SIG-M5 (cell line): ENCODE results near the gene DKC1.

Experiments
- DNase-seq: peaks from one replicate; lab custom pipeline; 2025; lab: John Stamatoyannopoulos, UW

DKC1 gene

GRCh38 chrX:154737136-154737535, 25.5 kb upstream of the DKC1 start:
- no peak for DNase-seq

- DNase-seq = no peak
These were observed 24.5 kb upstream of the DKC1 start for GRCh38 chrX:154738011-154738738.

GRCh38 chrX:154739952-154740465, 22.7 kb upstream of the DKC1 start:
- no peak for DNase-seq

- DNase-seq = no peak
These were observed 20.1 kb upstream of the DKC1 start for GRCh38 chrX:154742613-154743012.

GRCh38 chrX:154748712-154749339, 13.8 kb upstream of the DKC1 start:
- DNase-seq = no peak

- DNase-seq = no peak
These were observed 12.8 kb upstream of the DKC1 start for GRCh38 chrX:154749856-154750255.

- DNase-seq = no peak
These were observed 12.1 kb upstream of the DKC1 start, which contains the start of gene GAB3 for GRCh38 chrX:154750301-154751202. TSS of gene GAB3 (minus strand) at chrX:154751077. CDS start at chrX:154751025, 52 bp downstream.

GRCh38 chrX:154751203-154751668, 11.4 kb upstream of the DKC1 start:
- no peak for DNase-seq

GRCh38 chrX:154751669-154752271, 10.9 kb upstream of the DKC1 start:
- no peak for DNase-seq

- no peak for DNase-seq
These were observed 4.0 kb upstream of the DKC1 start for GRCh38 chrX:154758696-154759095.

- no peak for DNase-seq
These were observed 607 bp upstream of the DKC1 start for GRCh38 chrX:154761977-154762536.

- DNase-seq = no peak
These were observed 12.0 kb downstream of the DKC1 start for GRCh38 chrX:154774622-154775021.

GRCh38 chrX:154775419-154776349, 13.0 kb downstream of the DKC1 start:
- DNase-seq = no peak

GRCh38 chrX:154776753-154777152, 14.1 kb downstream of the DKC1 start:
- no peak for DNase-seq

GRCh38 chrX:154779261-154779660, 16.6 kb downstream of the DKC1 start:
- DNase-seq = no peak

- DNase-seq = no peak
These were observed 18.3 kb downstream of the DKC1 start for GRCh38 chrX:154780968-154781367.

- DNase-seq = no peak
These were observed 21.7 kb downstream of the DKC1 start for GRCh38 chrX:154784149-154784995.

GRCh38 chrX:154785716-154786115, 23.1 kb downstream of the DKC1 start:
- no peak for DNase-seq

- no peak for DNase-seq
These were observed 28.8 kb downstream of the DKC1 start for GRCh38 chrX:154791467-154791866.
